ENCODE measurements around the gene ZNF710.

ZNF710 gene

GRCh38 chr15:90002428-90002844 is 1.3 kb downstream of the ZNF710 start:
- ATAC-seq (peak; percentile 66), DNase-seq (peak; percentile 69)
- Mint-ChIP-seq H3K9me3 (no peaks in the 10 kb centered on the region), H3K4me3 (peak overlapping the region; percentile 84), H3K36me3 (ENCODE audit: low read depth) (peaks cover 9% of the 10 kb centered on the region), H3K27ac (peak overlapping the region; percentile 88), H3K4me1 (peaks cover 58% of the 10 kb centered on the region), H3K27me3 (no peaks in the 10 kb centered on the region)

GRCh38 chr15:90003736-90004135 is 2.6 kb downstream of the ZNF710 start:
- ATAC-seq (no peak), DNase-seq (no peak)
- no peaks in the 10 kb centered on the region for H3K9me3 Mint-ChIP-seq
- peak overlapping the region; percentile 35 for H3K4me3 Mint-ChIP-seq
- no peaks in the 10 kb centered on the region for H3K27me3 Mint-ChIP-seq
- peaks cover 9% of the 10 kb centered on the region for H3K36me3 Mint-ChIP-seq (ENCODE audit: low read depth)
- peaks cover 63% of the 10 kb centered on the region for H3K4me1 Mint-ChIP-seq
- peak overlapping the region; percentile 21 for H3K27ac Mint-ChIP-seq

- H3K27ac Mint-ChIP-seq = no peak overlapping the region
- H3K27me3 Mint-ChIP-seq = no peaks in the 10 kb centered on the region
- peaks cover 9% of the 10 kb centered on the region for H3K36me3 Mint-ChIP-seq (ENCODE audit: low read depth)
- ATAC-seq (no peak), DNase-seq (no peak)
- no peak overlapping the region for H3K4me3 Mint-ChIP-seq
- no peaks in the 10 kb centered on the region for H3K9me3 Mint-ChIP-seq
- H3K4me1 Mint-ChIP-seq = peaks cover 60% of the 10 kb centered on the region
Observed at GRCh38 chr15:90004252-90004651, 3.1 kb downstream of the ZNF710 start.

- H3K27ac Mint-ChIP-seq = peak overlapping the region; percentile 15
- no peak overlapping the region for H3K4me3 Mint-ChIP-seq
- peaks cover 62% of the 10 kb centered on the region for H3K4me1 Mint-ChIP-seq
- peaks cover 9% of the 10 kb centered on the region for H3K36me3 Mint-ChIP-seq (ENCODE audit: low read depth)
- DNase-seq (no peak), ATAC-seq (peak; percentile 52)
- H3K9me3 Mint-ChIP-seq = no peaks in the 10 kb centered on the region
- H3K27me3 Mint-ChIP-seq = no peaks in the 10 kb centered on the region
Observed at GRCh38 chr15:90004671-90005070, 3.5 kb downstream of the ZNF710 start.

- Mint-ChIP-seq H3K9me3 (no peaks in the 10 kb centered on the region), H3K4me3 (no peak overlapping the region), H3K27me3 (no peaks in the 10 kb centered on the region), H3K27ac (no peak overlapping the region), H3K4me1 (peaks cover 63% of the 10 kb centered on the region), H3K36me3 (ENCODE audit: low read depth) (peaks cover 7% of the 10 kb centered on the region)
- no peak for DNase-seq
- ATAC-seq = no peak
Observed at GRCh38 chr15:90006217-90007075, 5.3 kb downstream of the ZNF710 start.

GRCh38 chr15:90007076-90007460 is 5.9 kb downstream of the ZNF710 start:
- Mint-ChIP-seq H3K9me3 (no peaks in the 10 kb centered on the region), H3K27me3 (no peaks in the 10 kb centered on the region), H3K4me3 (no peak overlapping the region), H3K4me1 (peaks cover 63% of the 10 kb centered on the region), H3K36me3 (ENCODE audit: low read depth) (peaks cover 12% of the 10 kb centered on the region), H3K27ac (no peak overlapping the region)
- DNase-seq (no peak), ATAC-seq (no peak)

- DNase-seq (no peak), ATAC-seq (no peak)
- peaks cover 22% of the 10 kb centered on the region for H3K36me3 Mint-ChIP-seq (ENCODE audit: low read depth)
- no peak overlapping the region for H3K27ac Mint-ChIP-seq
- no peaks in the 10 kb centered on the region for H3K27me3 Mint-ChIP-seq
- H3K9me3 Mint-ChIP-seq = no peaks in the 10 kb centered on the region
- H3K4me3 Mint-ChIP-seq = no peak overlapping the region
- peaks cover 62% of the 10 kb centered on the region for H3K4me1 Mint-ChIP-seq
Observed at GRCh38 chr15:90008607-90009006, 7.5 kb downstream of the ZNF710 start.

- peaks cover 4% of the 10 kb centered on the region for H3K9me3 Mint-ChIP-seq
- ATAC-seq (no peak), DNase-seq (no peak)
- H3K27ac Mint-ChIP-seq = no peak overlapping the region
- H3K27me3 Mint-ChIP-seq = no peaks in the 10 kb centered on the region
- no peak overlapping the region for H3K4me3 Mint-ChIP-seq
- H3K36me3 Mint-ChIP-seq (ENCODE audit: low read depth) = peaks cover 25% of the 10 kb centered on the region
- H3K4me1 Mint-ChIP-seq = peaks cover 60% of the 10 kb centered on the region
Observed at GRCh38 chr15:90009301-90010022, 8.3 kb downstream of the ZNF710 start.

- Mint-ChIP-seq H3K36me3 (ENCODE audit: low read depth) (peaks cover 20% of the 10 kb centered on the region), H3K27ac (no peak overlapping the region), H3K27me3 (no peaks in the 10 kb centered on the region), H3K9me3 (peaks cover 4% of the 10 kb centered on the region), H3K4me1 (peaks cover 41% of the 10 kb centered on the region), H3K4me3 (no peak overlapping the region)
- no peak for DNase-seq
- ATAC-seq = no peak
Observed at GRCh38 chr15:90011705-90012104, 10.6 kb downstream of the ZNF710 start.

GRCh38 chr15:90013503-90013937 is 12.4 kb downstream of the ZNF710 start:
- DNase-seq = no peak
- Mint-ChIP-seq H3K9me3 (peaks cover 4% of the 10 kb centered on the region), H3K36me3 (ENCODE audit: low read depth) (peaks cover 23% of the 10 kb centered on the region), H3K27ac (peak overlapping the region; percentile 64), H3K4me1 (peaks cover 38% of the 10 kb centered on the region), H3K27me3 (no peaks in the 10 kb centered on the region), H3K4me3 (peak overlapping the region; percentile 40)
- peak; percentile 36 for ATAC-seq

- Mint-ChIP-seq H3K27ac (no peak overlapping the region), H3K36me3 (ENCODE audit: low read depth) (peaks cover 23% of the 10 kb centered on the region), H3K9me3 (peaks cover 4% of the 10 kb centered on the region), H3K4me3 (no peak overlapping the region), H3K27me3 (no peaks in the 10 kb centered on the region), H3K4me1 (peaks cover 29% of the 10 kb centered on the region)
- DNase-seq = no peak
- ATAC-seq = no peak
Observed at GRCh38 chr15:90015294-90015693, 14.2 kb downstream of the ZNF710 start.

- no peaks in the 10 kb centered on the region for H3K27me3 Mint-ChIP-seq
- peaks cover 4% of the 10 kb centered on the region for H3K9me3 Mint-ChIP-seq
- H3K36me3 Mint-ChIP-seq (ENCODE audit: low read depth) = peaks cover 23% of the 10 kb centered on the region
- H3K27ac Mint-ChIP-seq = no peak overlapping the region
- no peak for ATAC-seq
- H3K4me3 Mint-ChIP-seq = no peak overlapping the region
- peaks cover 29% of the 10 kb centered on the region for H3K4me1 Mint-ChIP-seq
- no peak for DNase-seq
Observed at GRCh38 chr15:90015749-90016148, 14.6 kb downstream of the ZNF710 start.

GRCh38 chr15:90016721-90017120 is 15.6 kb downstream of the ZNF710 start:
- H3K4me3 Mint-ChIP-seq = no peak overlapping the region
- H3K27ac Mint-ChIP-seq = no peak overlapping the region
- ATAC-seq (no peak), DNase-seq (no peak)
- no peaks in the 10 kb centered on the region for H3K27me3 Mint-ChIP-seq
- peaks cover 29% of the 10 kb centered on the region for H3K4me1 Mint-ChIP-seq
- peaks cover 4% of the 10 kb centered on the region for H3K9me3 Mint-ChIP-seq
- H3K36me3 Mint-ChIP-seq (ENCODE audit: low read depth) = peaks cover 18% of the 10 kb centered on the region

- peaks cover 7% of the 10 kb centered on the region for H3K36me3 Mint-ChIP-seq (ENCODE audit: low read depth)
Observed at GRCh38 chr15:90018216-90018831, 17.2 kb downstream of the ZNF710 start.

More at GRCh38 chr15:90018216-90018831, 17.2 kb downstream of the ZNF710 start:
- Mint-ChIP-seq H3K27ac (no peak overlapping the region), H3K9me3 (peaks cover 4% of the 10 kb centered on the region), H3K4me1 (peaks cover 23% of the 10 kb centered on the region), H3K27me3 (no peaks in the 10 kb centered on the region), H3K4me3 (no peak overlapping the region)
- no peak for DNase-seq
- ATAC-seq = no peak

All from activated naive CD8-positive, alpha-beta T cell treated with anti-CD3 and anti-CD28 coated beads, Interleukin-2, amount 50 U/mL, for 24 hours (primary cell).